Measurements from ENCODE around the gene TIAM2. TPM values are rescaled to one million over a fixed set of nuclear protein-coding genes. Genes with fewer than 3 reads are reported as not detected.

TIAM2 gene
- total RNA-seq, 1 experiment from 2014 or later = 14.5 TPM

DNA sequence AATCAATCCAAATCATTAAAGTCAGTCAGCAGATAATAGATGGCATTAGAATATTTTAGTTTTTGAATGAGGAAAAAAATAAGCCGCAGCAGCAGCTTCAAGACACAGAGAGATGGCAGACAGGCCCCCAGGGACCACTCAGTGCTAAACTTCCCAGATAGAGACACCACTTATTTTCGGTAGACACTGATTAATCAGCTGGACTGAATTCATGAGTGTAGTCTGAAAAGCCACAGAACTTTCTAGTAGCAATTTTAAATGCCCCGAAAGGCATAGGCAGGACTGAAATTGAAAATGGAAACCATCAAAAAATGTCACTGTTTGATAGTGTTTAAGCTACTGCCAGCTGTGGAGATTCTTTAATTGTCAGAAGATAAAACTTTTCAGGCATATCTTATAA is 265.6 kb downstream of the TIAM2 start:
- no peak for DNase-seq (ENCODE audit: low spot score)

DNA sequence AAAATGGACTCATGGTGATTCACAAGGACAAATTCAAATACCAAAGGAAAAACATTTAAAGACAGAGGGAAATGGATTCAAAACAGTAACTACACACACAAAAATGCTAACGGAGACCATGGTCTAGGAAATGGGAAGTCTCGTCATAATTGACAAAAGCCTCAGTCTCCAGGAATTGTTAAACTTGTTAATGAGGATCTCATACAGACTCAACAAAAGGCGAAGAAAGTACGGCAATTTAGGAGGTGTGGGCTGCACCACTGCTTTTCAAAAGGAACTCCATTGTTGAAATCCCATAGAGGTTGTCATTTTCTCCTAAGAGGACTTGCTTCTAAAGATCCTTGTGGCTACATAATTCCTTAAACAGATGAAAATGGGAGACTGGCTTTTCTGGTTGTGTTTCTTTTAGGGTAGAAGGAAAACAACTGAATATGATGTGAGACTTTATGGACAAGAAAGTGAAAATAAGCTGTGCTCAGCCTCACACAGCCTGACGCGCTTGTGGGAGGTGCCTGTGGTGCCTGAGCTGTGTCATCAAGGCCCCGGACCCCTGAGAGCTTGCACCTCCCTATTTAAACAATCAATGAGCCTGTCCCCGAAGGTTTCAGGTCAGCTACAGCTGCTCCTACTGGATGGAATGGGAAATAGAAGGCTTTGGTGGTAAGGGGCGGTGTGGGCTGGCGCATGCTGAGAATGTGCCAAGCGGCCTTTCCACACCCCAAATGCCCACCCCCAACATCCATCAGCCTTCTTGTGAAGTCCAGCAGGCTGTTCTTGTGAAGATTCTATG is 266.2 kb downstream of the TIAM2 start:
- DNase-seq (ENCODE audit: low spot score) = no peak

GRCh38 chr6:155262655-155263054 is 267.5 kb downstream of the TIAM2 start:
- no peak for DNase-seq (ENCODE audit: low spot score)

DNA sequence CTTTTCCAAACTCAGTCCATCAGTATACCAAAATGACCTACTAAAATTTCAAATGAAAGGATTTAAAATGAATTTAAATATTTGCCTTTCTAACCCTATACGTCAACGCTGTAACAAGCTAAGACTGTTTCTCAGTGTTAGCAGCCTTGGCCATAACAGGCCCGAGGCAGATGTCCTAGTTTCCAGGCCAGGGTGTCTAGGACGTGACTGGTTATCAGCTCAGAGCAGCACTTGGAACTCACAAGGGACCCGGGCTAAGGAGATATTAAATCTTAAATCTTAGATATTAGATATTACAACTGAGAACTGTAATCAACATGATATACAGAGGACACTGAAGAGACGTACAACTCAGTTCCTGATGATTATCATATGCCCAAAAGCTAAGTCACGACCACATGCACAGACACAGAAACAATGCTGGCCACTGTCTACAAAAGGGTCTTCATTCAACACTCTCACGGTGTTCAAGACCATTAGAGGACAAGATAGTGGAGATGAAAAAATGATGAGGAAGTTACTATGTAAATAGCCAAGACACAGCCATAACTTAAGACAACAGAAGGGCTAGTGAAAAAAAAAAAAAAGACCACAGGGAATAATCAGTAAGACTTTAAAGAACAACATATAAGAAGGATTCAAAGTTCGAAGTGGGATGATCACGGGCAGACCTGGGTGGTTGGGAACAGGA is 268.4 kb downstream of the TIAM2 start, which contains the start of gene CLDN20:
Gene CLDN20, plus strand, starts transcription at position 641 of the 691 bp plus-strand sequence. CDS start 11,707 bp downstream, outside the sequence.
- no peak for DNase-seq (ENCODE audit: low spot score)

- no peak for DNase-seq (ENCODE audit: low spot score)
Measured at GRCh38 chr6:155264693-155265320, 269.7 kb downstream of the TIAM2 start.

DNA sequence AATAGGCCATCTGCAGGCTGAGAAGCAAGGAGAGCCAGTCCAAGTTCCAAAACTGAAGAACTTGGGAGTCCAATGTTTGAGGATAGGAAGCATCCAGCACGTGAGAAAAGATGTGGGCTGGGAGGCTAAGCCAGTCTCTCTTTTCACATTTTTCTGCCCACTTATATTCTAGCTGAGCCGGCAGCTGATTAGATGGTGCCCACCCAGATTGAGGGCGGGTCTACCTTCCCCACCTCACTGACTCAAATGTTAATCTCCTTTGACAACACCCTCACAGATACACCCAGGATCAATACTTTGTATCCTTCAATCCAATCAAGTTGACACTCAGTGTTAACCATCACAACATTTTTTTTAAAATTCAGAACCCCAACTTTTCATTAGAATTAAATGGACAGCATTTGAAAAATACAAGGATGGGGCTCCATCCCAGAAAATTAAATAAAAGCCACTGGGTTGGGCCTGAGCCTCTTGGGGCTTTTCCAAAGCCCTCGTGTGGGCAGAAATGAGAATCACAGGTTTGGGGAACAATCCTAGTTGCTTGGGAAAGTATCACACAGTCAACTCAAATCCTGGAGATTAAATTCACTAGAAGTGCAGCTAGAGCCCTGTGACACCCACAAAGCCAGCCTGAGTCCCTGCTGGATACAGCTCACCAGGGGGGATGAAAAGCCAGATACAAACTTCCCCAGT is 270.9 kb downstream of the TIAM2 start:
- DNase-seq (ENCODE audit: low spot score) = no peak

GRCh38 chr6:155267411-155267810 is 272.3 kb downstream of the TIAM2 start:
- no peak for DNase-seq (ENCODE audit: low spot score)

DNA sequence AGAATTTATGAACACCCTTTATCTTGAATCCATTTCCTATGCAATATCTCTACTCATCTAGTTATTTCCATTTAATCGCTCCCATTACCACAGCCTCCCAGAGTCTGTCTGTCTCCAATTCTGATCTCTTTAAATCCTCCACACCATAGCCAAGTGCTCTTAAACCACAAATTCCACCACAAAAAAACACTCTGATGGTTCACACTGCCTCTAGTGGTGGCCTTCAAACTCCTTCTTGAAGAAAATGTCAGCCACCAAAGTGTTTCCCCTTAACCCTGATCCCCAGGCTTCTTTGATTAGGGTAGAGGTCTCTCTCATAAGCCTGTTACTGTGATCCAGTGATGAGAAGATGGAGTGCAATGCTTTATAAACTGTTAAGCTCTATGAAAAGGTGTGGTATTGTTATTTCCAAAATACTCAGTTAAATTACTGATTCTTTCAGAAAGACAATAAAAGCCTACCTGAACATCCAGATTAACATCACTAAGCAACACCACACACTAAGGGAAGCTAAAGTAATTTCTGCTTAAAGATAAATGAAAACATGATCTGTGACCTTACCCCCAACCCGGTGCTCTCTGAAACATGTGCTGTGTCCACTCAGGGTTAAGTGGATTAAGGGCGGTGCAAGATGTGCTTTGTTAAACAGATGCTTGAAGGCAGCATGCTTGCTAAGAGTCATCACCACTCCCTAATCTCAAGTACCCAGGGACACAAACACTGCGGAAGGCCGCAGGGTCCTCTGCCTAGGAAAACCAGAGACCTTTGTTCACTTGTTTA is 273.2 kb downstream of the TIAM2 start:
- peak; percentile 47 for DNase-seq (ENCODE audit: low spot score)

DNA sequence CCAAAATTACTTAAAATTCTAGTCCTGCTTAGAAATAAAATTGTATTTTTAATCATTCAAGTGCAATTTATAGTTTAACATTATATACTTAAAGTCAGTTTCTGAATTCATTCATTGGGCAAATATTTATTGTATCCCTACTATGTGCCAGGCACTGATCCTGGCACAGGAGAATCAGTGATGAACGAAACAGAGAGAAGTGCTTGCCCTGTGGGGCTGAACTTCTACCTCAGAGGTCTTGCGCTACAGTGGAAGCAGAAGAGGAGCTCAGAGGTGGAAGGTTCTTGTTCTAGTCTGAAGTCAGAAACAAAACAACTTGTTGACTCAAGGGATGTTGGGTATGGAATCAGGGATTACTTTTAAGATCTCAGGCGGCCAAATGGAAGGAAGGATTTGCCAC is 274.6 kb downstream of the TIAM2 start:
- no peak for DNase-seq (ENCODE audit: low spot score)

DNA sequence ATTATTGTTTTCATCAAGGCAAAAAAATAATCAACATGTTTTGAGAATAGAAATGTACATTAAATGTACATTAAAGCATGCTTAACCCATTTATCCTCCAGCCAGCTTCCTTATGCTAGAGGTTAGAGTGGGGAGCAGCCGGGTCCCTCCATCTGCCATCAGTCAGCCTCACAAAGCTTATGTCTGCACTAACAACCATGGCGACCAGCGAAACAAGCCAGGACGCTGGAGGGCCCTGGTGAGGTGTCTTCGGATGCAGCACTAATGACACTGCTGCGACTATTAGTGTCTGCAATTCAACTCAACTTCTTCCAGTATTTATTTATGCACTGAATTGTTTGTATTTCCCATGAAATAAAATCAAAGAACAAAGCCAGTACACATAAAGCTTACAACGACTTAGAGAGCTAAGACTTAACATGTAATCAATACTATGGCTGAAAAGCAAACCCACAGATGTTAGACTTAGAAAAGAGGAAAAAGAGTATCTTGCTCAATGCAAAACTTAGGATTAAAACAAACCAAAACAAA is 275.5 kb downstream of the TIAM2 start:
- no peak for DNase-seq (ENCODE audit: low spot score)

- DNase-seq (ENCODE audit: low spot score) = no peak
Measured at GRCh38 chr6:155271145-155271544, 276.0 kb downstream of the TIAM2 start.

- no peak for DNase-seq (ENCODE audit: low spot score)
Measured at GRCh38 chr6:155272353-155273232, 277.5 kb downstream of the TIAM2 start.

- peak; percentile 93 for DNase-seq (ENCODE audit: low spot score)
Measured at GRCh38 chr6:155273431-155273830, 278.3 kb downstream of the TIAM2 start.

GRCh38 chr6:155274106-155274505 is 279.0 kb downstream of the TIAM2 start:
- no peak for DNase-seq (ENCODE audit: low spot score)

- peak; percentile 49 for DNase-seq (ENCODE audit: low spot score)
Measured at GRCh38 chr6:155274533-155274932, 279.4 kb downstream of the TIAM2 start.

DNA sequence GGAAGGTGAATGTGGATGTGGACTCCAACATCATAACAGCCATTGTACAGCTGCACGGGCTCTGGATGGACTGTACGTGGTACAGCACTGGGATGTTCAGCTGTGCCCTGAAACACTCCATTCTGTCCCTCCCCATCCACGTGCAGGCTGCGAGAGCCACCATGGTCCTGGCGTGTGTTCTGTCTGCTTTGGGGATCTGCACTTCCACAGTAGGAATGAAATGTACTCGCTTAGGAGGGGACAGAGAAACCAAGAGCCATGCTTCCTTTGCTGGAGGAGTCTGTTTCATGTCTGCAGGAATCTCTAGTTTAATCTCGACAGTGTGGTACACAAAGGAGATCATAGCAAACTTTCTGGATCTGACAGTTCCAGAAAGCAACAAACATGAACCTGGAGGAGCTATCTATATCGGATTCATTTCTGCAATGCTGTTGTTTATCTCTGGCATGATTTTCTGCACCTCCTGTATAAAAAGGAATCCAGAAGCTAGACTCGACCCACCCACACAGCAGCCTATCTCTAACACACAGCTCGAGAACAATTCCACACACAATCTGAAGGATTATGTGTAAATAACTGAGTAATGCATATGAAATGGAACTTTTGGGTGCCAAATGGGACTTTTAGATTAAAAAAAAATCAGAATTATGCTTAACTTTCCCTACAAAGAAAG is 280.8 kb downstream of the TIAM2 start:
- no peak for DNase-seq (ENCODE audit: low spot score)

GRCh38 chr6:155276638-155277037 is 281.5 kb downstream of the TIAM2 start:
- DNase-seq (ENCODE audit: low spot score) = no peak

GRCh38 chr6:155278319-155279049 is 283.4 kb downstream of the TIAM2 start:
- DNase-seq (ENCODE audit: low spot score) = no peak

DNA sequence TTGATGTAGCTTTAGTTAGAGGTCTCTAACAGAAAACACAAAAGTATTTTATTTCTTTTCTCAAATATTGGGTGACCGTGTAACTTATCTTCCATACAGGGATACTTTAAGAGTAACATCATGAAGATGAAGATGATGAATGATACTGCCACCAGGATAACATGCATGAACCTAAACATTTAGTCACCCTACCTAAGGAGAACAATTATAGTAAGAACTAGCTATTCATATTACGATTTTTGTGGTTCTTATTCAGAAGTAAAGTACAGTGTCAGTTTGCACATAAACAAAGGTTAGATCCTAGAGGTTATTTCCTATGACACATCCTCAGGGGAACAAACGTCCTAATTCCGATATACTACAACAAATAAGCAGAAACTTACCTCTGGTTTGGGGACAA is 289.7 kb downstream of the TIAM2 start:
- DNase-seq (ENCODE audit: low spot score) = no peak

Data from A172 (cell line).